ENCODE measurements around the gene GOLGA6A.
"Not testable (repeated sequence)": the region's sequence is repeated elsewhere in the genome, so short reads cannot be mapped to it uniquely, and the experiment has no call there.

Gene GOLGA6A

DNA sequence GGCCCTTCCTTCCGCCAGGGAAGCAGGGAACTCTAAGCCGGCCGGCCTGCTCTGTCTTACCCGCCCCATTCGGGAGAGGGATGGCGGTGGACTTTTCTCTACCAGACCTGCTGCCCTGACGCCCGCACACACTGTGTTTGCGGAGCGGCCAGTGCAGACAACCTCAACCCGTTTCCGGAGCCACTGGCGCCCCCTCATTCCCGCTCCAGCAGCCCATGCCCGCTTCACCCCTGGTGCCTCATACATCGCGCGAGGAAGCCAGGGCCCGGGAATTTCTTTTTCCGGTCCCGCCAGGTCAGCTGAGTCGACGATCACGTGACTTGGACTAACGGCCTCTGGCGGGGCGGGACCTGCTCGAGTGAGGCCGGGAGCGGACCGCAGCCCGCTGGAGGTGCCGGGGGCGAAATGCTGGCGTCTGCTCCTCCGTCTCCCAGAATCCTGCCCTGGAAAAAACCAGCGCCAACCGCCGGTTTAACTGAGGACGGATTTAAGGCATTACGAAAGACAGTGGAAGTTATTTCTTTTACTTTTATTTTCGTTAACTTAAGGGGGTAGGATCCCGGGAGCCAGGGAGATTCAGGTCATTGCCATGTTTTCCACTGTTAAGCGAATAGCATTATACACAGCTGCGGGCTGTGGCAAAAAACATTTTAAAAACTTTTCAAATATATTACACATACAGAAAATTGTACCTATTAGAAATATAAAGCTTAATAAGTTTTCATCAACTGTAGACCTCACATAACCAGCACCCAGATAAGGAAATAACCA is 17.8 kb upstream of the GOLGA6A start:
- H3K4me1 ChIP-seq (ENCODE audit: control insufficient read depth, insufficient read depth, low read length); H3K27ac ChIP-seq (ENCODE audit: extremely low read depth, low read depth, low read length); CTCF ChIA-PET; POLR2A ChIA-PET; H3K9me3 ChIP-seq (ENCODE audit: control insufficient read depth, insufficient read depth, low read depth, low read length); H3K36me3 ChIP-seq (ENCODE audit: control insufficient read depth in 2 of 2, insufficient read depth in 1 of 2, low read length in 2 of 2): not testable (repeated sequence)
- H3K4me3 ChIP-seq (ENCODE audit: low read depth, low read length): peak overlapping the region; percentile 31
- TF ChIP-seq ZBTB20 (tag by site-specific recombination; IDR thresholded peaks at IDR 0.05) (peak; percentile 99), ZEB2 (tag by site-specific recombination; IDR thresholded peaks at IDR 0.05) (peak; percentile 71), WT1 (tag by site-specific recombination; IDR thresholded peaks at IDR 0.05) (peak; percentile 41; the same call in 1 of the 2 replicates), ZNF580 (tag by site-specific recombination; IDR thresholded peaks at IDR 0.05) (peak; percentile 82), ZBTB8A (tag by site-specific recombination; IDR thresholded peaks at IDR 0.05) (peak; percentile 49; the same call in 1 of the 2 replicates), ZNF24 (tag by site-specific recombination; IDR thresholded peaks at IDR 0.05) (peak; percentile 87; the same call in 1 of the 2 replicates), ZNF324 (tag by site-specific recombination; IDR thresholded peaks at IDR 0.05) (peak; percentile 72), ZNF341 (tag by site-specific recombination; IDR thresholded peaks at IDR 0.05; ENCODE audit: low read depth) (peak; percentile 34; the same call in 1 of the 2 replicates), OVOL3 (tag by site-specific recombination; IDR thresholded peaks at IDR 0.05) (peak; percentile 99), ZFP37 (tag by site-specific recombination; IDR thresholded peaks at IDR 0.05) (peak; percentile 75), KLF9 (tag by site-specific recombination; IDR thresholded peaks at IDR 0.05; ENCODE audit: low read depth) (peak; percentile 62), ZNF501 (tag by site-specific recombination; IDR thresholded peaks at IDR 0.05) (peak; percentile 74; the same call in 1 of the 2 replicates), ZNF394 (tag by site-specific recombination; IDR thresholded peaks at IDR 0.05; ENCODE audit: borderline replicate concordance) (peak; percentile 53; the same call in 1 of the 2 replicates), ZNF335 (tag by site-specific recombination; conservative IDR thresholded peaks at IDR 0.05) (peak; percentile 70), ZNF518A (tag by site-specific recombination; conservative IDR thresholded peaks at IDR 0.05; ENCODE audit: low read depth) (peak; percentile 94), ZNF600 (tag by site-specific recombination; IDR thresholded peaks at IDR 0.05) (peak; percentile 39; the same call in 1 of the 2 replicates), ZSCAN23 (tag by site-specific recombination; IDR thresholded peaks at IDR 0.05) (0 out of 2 replicates have a peak, but pooled peaks have one; percentile 31), IKZF3 (tag by site-specific recombination; IDR thresholded peaks at IDR 0.05) (peak; percentile 91), KLF1 (tag by site-specific recombination; IDR thresholded peaks at IDR 0.05) (peak; percentile 58; the same call in 1 of the 2 replicates), SP7 (tag by site-specific recombination; IDR thresholded peaks at IDR 0.05) (peak; percentile 83), KLF10 (tag by site-specific recombination; IDR thresholded peaks at IDR 0.05) (peak; percentile 19; the same call in 1 of the 2 replicates), ZXDB (tag by site-specific recombination; IDR thresholded peaks at IDR 0.05) (peak; percentile 92), HIC1 (tag by site-specific recombination; IDR thresholded peaks at IDR 0.05) (peak; percentile 62; the same call in 1 of the 2 replicates), ZBTB11 (tag by site-specific recombination; conservative IDR thresholded peaks at IDR 0.05; ENCODE audit: low read depth) (peak; percentile 73)
- TF ChIP-seq, protein P1, sequence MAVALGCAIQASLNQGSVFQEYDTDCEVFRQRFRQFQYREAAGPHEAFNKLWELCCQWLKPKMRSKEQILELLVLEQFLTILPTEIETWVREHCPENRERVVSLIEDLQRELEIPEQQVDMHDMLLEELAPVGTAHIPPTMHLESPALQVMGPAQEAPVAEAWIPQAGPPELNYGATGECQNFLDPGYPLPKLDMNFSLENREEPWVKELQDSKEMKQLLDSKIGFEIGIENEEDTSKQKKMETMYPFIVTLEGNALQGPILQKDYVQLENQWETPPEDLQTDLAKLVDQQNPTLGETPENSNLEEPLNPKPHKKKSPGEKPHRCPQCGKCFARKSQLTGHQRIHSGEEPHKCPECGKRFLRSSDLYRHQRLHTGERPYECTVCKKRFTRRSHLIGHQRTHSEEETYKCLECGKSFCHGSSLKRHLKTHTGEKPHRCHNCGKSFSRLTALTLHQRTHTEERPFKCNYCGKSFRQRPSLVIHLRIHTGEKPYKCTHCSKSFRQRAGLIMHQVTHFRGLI (tag by site-specific recombination; IDR thresholded peaks at IDR 0.05): peak; percentile 60

Measured in HEK293 (cell line).